ENCODE data around the gene PCMTD2. TPM values are rescaled to one million over a fixed set of nuclear protein-coding genes. Genes with fewer than 3 reads are reported as not detected.

Gene PCMTD2
- total and polyA plus RNA-seq, 2 of the 8 experiments (the other 6 are each of a cell fraction or from before 2014, with no cell fraction given) = 21.4 to 55.1 TPM

DNA sequence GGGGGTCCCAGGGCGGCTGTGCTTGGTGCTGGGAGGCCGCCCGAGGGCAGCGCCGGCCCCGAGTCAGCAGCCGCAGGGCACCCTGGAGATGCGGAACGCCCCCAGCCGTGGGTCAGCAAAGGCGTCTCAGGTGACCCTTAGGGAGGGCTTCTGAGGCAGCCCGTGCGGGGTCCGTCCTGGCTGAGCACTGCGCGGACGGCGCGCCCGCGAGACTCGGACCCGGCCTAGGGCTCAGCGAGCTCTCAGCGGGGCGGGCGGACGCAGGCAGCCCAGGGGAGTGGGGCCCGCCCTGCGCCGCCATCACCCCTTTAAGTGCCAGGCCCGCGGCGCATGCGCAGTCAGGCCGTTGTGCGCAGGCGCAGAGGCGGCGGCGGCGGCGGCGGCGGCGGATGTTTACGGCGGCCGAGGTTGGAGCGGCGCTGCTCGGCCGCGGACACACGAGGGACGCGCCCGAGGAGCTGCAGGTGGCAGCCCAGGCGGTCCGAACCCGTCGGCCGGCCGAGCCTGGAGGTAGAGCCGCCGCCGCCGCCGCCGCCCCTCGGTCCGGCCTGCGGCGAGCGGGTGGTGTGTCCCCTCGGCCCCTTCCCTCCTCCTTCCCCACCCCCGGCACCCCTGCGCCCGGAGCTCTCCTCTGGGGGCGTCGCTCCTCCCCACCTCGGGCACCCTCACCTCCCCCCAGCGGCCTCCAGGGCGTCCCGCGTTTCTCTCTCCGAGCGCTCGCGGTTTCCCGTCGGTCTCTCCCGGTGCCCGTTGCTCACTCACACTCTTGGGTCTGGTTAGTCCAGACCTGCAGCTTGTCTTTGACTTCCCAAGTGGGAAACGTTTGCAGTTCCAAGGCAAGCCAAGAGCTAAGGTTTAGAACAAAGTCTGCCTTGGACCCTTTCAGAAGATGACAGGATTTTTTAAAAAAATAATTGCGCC, at the start of gene PCMTD2 (continued):
- TF ChIP-seq CHD7 (IDR thresholded peaks at IDR 0.05; ENCODE audit: insufficient replicate concordance, low read length) (no peak), CBX5 (IDR thresholded peaks at IDR 0.05; ENCODE audit: low read depth, low read length) (no peak), FOSL1 (IDR thresholded peaks at IDR 0.05; ENCODE audit: insufficient read depth, low read depth, low read length) (no peak), SP2 (IDR thresholded peaks at IDR 0.05; ENCODE audit: low read length) (no peak), USF2 (IDR thresholded peaks at IDR 0.05; ENCODE audit: low read length) (no peak), SIRT6 (IDR thresholded peaks at IDR 0.05; ENCODE audit: low read length) (no peak), POU5F1 (IDR thresholded peaks at IDR 0.05; ENCODE audit: low read depth, low read length) (no peak), HDAC6 (IDR thresholded peaks at IDR 0.05; ENCODE audit: low read depth, low read length) (no peak), TCF12 (IDR thresholded peaks at IDR 0.05; ENCODE audit: low read depth, low read length) (no peak)
